Body of pancreas (tissue), 4 donors: Measurements from ENCODE around the gene NUFIP1. TPM values are rescaled to one million over a fixed set of nuclear protein-coding genes. Genes with fewer than 3 reads are reported as not detected.

Experiments used
- ATAC-seq: fragments of 150-250 bp; one replicate; pipeline ENCODE4 v1.9.1; 2016
- DNase-seq, 4 donors: peaks; one replicate each; pipeline ENCODE4 v3.0.0-alpha.2; 2019
- H3K27ac ChIP-seq, 4 donors: fragments of 200-600 bp; sonication (generic); 1 replicate in 3 of 4; 2 replicates in 1 of 4; pipeline versions ENCODE4 v1.5.1 to v1.6.1; 2016 to 2019; ENCODE audit warnings: mild to moderate bottlenecking in 1 of 4, mixed read lengths in 1 of 4, moderate library complexity in 1 of 4
- H3K27me3 ChIP-seq, 2 donors: fragments of 200-600 bp; sonication (generic); one replicate each; pipeline ENCODE4 v1.6.0; 2016; ENCODE audit warnings: mild to moderate bottlenecking in 1 of 2
- H3K36me3 ChIP-seq, 2 donors: fragments of 200-600 bp; sonication (generic); replicated peaks in 1 of 2; 2 replicates each; pipeline ENCODE4 v1.5.1; 2016; ENCODE audit warnings: low read depth in 2 of 2; ENCODE audit not compliant: insufficient read depth in 1 of 2
- H3K4me1 ChIP-seq: fragments of 200-600 bp; sonication (generic); one replicate; pipeline ENCODE4 v1.6.0; 2016
- H3K4me3 ChIP-seq, 2 donors: fragments of 200-600 bp; sonication (generic); 1 replicate in 1 of 2; 2 replicates in 1 of 2; pipeline ENCODE4 v1.5.1; 2016 to 2019
- H3K9me3 ChIP-seq, 3 donors: fragments of 200-600 bp; sonication (generic); 1 replicate in 2 of 3; 2 replicates in 1 of 3; pipeline ENCODE4 v1.5.1; 2016
- CTCF ChIP-seq, 7 experiments: fragments of 450-650 bp in 4 of 7; fragments of 200-600 bp in 3 of 7; sonication (generic) in 3 of 7; IDR thresholded peaks; one replicate each; pipeline ENCODE4 v1.5.1; 2016 to 2019; ENCODE audit warnings: antibody characterized with exemption in 7 of 7
- POLR2A ChIP-seq, 3 donors: fragments of 450-650 bp; IDR thresholded peaks; one replicate each; pipeline ENCODE4 v1.6.1; 2016; ENCODE audit warnings: antibody characterized with exemption in 3 of 3, mild to moderate bottlenecking in 2 of 3
- WGBS, 2 donors: methylation state at CpG; one replicate each; pipeline ENCODE4 v1.1.5; 2017; 5-methylcytosine and 5-hydroxymethylcytosine counted together
- intact Hi-C: fragments of 100-400 bp; cut with DNase I; formaldehyde crosslinking; loops from one replicate; pipeline ENCODE4 v1.15.1; 2023
- total RNA-seq, 2 donors: library from RNA; depleted of rRNA; stranded (reverse); fragments of >200 nt; gene quantifications; one replicate each; pipeline ENCODE4 v1.1.0, GENCODE V29; 2016

NUFIP1 gene
- total RNA-seq, 2 donors from 2014 or later, result 1.3 to 1.6 TPM

DNA sequence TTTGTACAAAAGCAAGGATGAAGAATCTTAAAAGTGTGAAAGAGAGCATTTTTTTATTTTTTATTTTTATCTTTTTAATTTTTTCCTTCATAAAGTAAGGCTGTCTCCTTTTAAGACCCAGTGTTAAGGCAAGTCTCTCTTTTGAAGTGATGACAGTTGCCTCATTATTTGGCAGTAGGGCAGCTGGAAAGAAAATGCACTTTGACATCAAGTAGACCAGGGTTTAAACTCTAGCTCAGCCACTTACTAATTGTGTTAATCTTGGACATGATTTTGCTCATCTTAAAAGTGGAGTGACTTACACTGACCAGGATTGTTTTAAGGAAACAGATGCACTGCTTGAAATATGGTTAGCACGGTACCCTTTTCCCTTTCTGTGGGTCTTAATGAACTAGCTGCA, 18.6 kb upstream of the NUFIP1 start:
- ATAC-seq (no peak), DNase-seq (no peak)
- Histone ChIP-seq H3K36me3 (peaks cover 0 to 10% of the 10 kb centered on the region in 2 donors), H3K9me3 (no peaks in the 10 kb centered on the region), H3K27ac (no peak overlapping the region), H3K4me3 (no peak overlapping the region), H3K27me3 (no peaks in the 10 kb centered on the region), H3K4me1 (no peaks in the 10 kb centered on the region)
- WGBS, 2 donors, result 100% methylated on average over 1 of the region's 1 CpG
- no peak for TF ChIP-seq CTCF (IDR thresholded peaks at IDR 0.05)
- no peak for TF ChIP-seq POLR2A (IDR thresholded peaks at IDR 0.05)
- intact Hi-C loops, result no loop called here

DNA sequence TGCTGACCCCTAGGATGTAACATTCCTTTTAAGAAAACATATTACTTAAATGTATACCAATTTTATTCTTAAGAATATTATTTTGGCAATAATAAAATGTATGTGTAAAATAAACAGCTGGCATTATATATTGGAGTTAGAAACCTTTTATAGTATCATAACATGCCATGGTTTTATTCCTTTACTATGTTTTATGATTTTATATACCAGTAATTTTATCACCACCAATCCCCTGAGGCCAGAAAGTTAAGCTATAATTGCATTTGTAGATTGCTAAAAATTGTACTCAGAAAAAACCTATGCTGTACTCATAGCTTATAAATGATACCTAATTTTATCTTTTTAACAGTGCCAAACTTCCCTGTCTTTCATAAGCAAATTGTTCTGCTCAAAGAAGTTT, 18.0 kb upstream of the NUFIP1 start:
- ATAC-seq (no peak), DNase-seq (no peak)
- H3K4me1 ChIP-seq, result no peaks in the 10 kb centered on the region
- H3K27me3 ChIP-seq, result no peaks in the 10 kb centered on the region
- intact Hi-C loops, result no loop called here
- TF ChIP-seq POLR2A (IDR thresholded peaks at IDR 0.05) (no peak), CTCF (IDR thresholded peaks at IDR 0.05) (no peak)
- H3K4me3 ChIP-seq, result no peak overlapping the region
- peaks cover 0 to 14% of the 10 kb centered on the region in 2 donors for H3K36me3 ChIP-seq
- H3K9me3 ChIP-seq, result no peaks in the 10 kb centered on the region
- no peak overlapping the region for H3K27ac ChIP-seq

DNA sequence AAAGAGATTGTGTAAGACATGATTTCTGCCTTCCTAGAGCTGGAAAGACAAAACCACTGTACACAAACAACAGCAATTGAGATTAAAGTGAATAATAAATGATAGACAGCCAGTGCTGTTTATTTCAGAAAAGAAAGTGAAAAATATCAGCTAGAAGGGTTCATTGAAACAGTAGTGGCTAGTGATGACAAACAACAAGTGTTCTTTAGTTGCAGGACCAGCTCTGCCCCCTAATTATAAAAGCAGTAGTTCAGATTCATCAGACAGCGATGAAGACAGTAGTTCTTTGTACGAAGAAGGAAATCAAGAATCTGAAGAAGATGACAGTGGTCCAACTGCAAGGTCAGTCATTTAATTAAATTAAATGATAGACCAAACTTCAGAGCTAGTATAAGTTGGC, 14.8 kb upstream of the NUFIP1 start:
- intact Hi-C loops, result no loop called here
- DNase-seq (no peak), ATAC-seq (no peak)
- Histone ChIP-seq H3K27ac (no peak overlapping the region), H3K4me1 (no peaks in the 10 kb centered on the region), H3K36me3 (peaks cover 0 to 11% of the 10 kb centered on the region in 2 donors), H3K9me3 (no peaks in the 10 kb centered on the region), H3K27me3 (no peaks in the 10 kb centered on the region), H3K4me3 (no peak overlapping the region)
- TF ChIP-seq POLR2A (IDR thresholded peaks at IDR 0.05) (no peak), CTCF (IDR thresholded peaks at IDR 0.05) (no peak)
- 98% methylated on average over 2 of the region's 2 CpGs for WGBS, 2 donors

GRCh38 chr13:45003417-45003816, 14.1 kb upstream of the NUFIP1 start:
- Histone ChIP-seq H3K27me3 (no peaks in the 10 kb centered on the region), H3K27ac (no peak overlapping the region), H3K4me3 (no peak overlapping the region), H3K9me3 (no peaks in the 10 kb centered on the region), H3K36me3 (peaks cover 0 to 11% of the 10 kb centered on the region in 2 donors), H3K4me1 (no peaks in the 10 kb centered on the region)
- no peak for DNase-seq
- intact Hi-C loops, result no loop called here
- no peak for ATAC-seq
- TF ChIP-seq CTCF (IDR thresholded peaks at IDR 0.05), result no peak
- TF ChIP-seq POLR2A (IDR thresholded peaks at IDR 0.05), result no peak

DNA sequence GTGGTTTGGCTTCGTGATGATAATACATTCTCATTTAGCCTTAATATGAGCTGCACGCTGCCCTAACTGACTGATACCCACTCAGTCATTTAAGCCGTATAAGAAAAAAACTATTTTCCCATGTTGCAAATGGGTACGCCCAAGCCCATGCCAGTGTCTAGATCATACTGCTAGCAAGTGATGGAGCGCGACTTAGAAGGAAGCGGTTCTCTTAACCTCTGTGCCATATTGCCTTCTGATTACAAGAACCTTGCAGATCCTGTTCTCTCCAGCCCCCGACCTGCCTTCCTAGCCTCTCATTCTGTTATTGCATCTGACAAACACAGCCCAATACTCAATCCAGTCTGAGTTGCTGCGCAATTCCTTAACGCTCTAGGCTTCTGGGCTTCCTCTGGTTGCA, 670 bp upstream of the NUFIP1 start:
- DNase-seq, result no peak
- H3K27ac ChIP-seq, result peak overlapping the region; percentile 66 to 89 (median 69)
- WGBS, 2 donors, result 1 to 3% methylated on average over 10 of the region's 10 CpGs
- intact Hi-C loops, result no loop called here
- no peaks in the 10 kb centered on the region for H3K9me3 ChIP-seq
- H3K27me3 ChIP-seq, result no peaks in the 10 kb centered on the region
- peak overlapping the region; percentile 47 to 99 for H3K4me3 ChIP-seq
- no peak for ATAC-seq
- H3K4me1 ChIP-seq, result peaks cover 21% of the 10 kb centered on the region
- no peaks in the 10 kb centered on the region for H3K36me3 ChIP-seq
- TF ChIP-seq CTCF (IDR thresholded peaks at IDR 0.05) (no peak), POLR2A (IDR thresholded peaks at IDR 0.05) (no peak)
